SK-N-SH treated with all-trans-retinoic acid at 6 μM for 48 hours (cell line): ENCODE data around the gene ST13.

Experiments
- ARNTL ChIP-seq: fragments of 450-650 bp; formaldehyde crosslinking; IDR thresholded peaks from 2 replicates; pipeline ENCODE4 v1.5.0; 2020; ENCODE audit warnings: low read depth, mild to moderate bottlenecking, moderate library complexity, borderline replicate concordance
- CREB5 ChIP-seq: fragments of 250-450 bp; sonication (Bioruptor Pico); IDR thresholded peaks from 2 replicates; pipeline ENCODE4 v1.5.1; 2020; ENCODE audit warnings: low read depth, mild to moderate bottlenecking, moderate library complexity
- ISL1 ChIP-seq: fragments of 250-450 bp; sonication (Bioruptor Pico); IDR thresholded peaks from 2 replicates; pipeline ENCODE4 v2.1.2; 2022; ENCODE audit warnings: mild to moderate bottlenecking, moderate library complexity
- PATZ1 ChIP-seq: fragments of 250-450 bp; sonication (Bioruptor Pico); IDR thresholded peaks from 2 replicates; pipeline ENCODE4 v1.8.0; 2020; ENCODE audit warnings: mild to moderate bottlenecking, moderate library complexity, borderline replicate concordance
- ZC3H10 ChIP-seq: fragments of 250-450 bp; sonication (Bioruptor Pico); IDR thresholded peaks from 2 replicates; pipeline ENCODE4 v1.5.1; 2021; ENCODE audit warnings: mild to moderate bottlenecking, moderate library complexity
- ZFP3 ChIP-seq: fragments of 250-450 bp; sonication (Bioruptor Pico); IDR thresholded peaks from 2 replicates; pipeline ENCODE4 v1.5.0; 2020; ENCODE audit warnings: mild to moderate bottlenecking, moderate library complexity
- ZFP30 ChIP-seq: fragments of 450-650 bp; formaldehyde crosslinking; IDR thresholded peaks from 2 replicates; pipeline ENCODE4 v1.5.0; 2022; ENCODE audit warnings: mild to moderate bottlenecking, moderate library complexity

GRCh38 chr22:40782521-40782920 lies 73.9 kb downstream of the ST13 start:
- TF ChIP-seq ZFP30 (CRISPR knock-in tag) (no peak), ISL1 (CRISPR knock-in tag) (no peak), ARNTL (CRISPR knock-in tag) (no peak), CREB5 (CRISPR knock-in tag) (no peak), PATZ1 (no peak), ZFP3 (CRISPR knock-in tag) (no peak), ZC3H10 (CRISPR knock-in tag) (no peak)
